ENCODE data around the gene POGZ.

GRCh38 chr1:151502859-151503780 is 43.8 kb upstream of the POGZ start:
- TF ChIP-seq POLR2A (IDR thresholded peaks at IDR 0.05): no peak
- TF ChIP-seq, protein P1, sequence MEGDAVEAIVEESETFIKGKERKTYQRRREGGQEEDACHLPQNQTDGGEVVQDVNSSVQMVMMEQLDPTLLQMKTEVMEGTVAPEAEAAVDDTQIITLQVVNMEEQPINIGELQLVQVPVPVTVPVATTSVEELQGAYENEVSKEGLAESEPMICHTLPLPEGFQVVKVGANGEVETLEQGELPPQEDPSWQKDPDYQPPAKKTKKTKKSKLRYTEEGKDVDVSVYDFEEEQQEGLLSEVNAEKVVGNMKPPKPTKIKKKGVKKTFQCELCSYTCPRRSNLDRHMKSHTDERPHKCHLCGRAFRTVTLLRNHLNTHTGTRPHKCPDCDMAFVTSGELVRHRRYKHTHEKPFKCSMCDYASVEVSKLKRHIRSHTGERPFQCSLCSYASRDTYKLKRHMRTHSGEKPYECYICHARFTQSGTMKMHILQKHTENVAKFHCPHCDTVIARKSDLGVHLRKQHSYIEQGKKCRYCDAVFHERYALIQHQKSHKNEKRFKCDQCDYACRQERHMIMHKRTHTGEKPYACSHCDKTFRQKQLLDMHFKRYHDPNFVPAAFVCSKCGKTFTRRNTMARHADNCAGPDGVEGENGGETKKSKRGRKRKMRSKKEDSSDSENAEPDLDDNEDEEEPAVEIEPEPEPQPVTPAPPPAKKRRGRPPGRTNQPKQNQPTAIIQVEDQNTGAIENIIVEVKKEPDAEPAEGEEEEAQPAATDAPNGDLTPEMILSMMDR (IDR thresholded peaks at IDR 0.05): no peak
